Esophagus muscularis mucosa (tissue), 3 donors: ENCODE data around the gene DERA.
"Not testable (repeated sequence)": the region's sequence is repeated elsewhere in the genome, so short reads cannot be mapped to it uniquely, and the experiment has no call there.

ENCODE experiments used
- POLR2A ChIP-seq: fragments of 450-650 bp; IDR thresholded peaks from one replicate; pipeline ENCODE4 v1.6.1; 2017; ENCODE audit warnings: antibody characterized with exemption, moderate library complexity, mild to moderate bottlenecking, low read depth
- POLR2AphosphoS5 ChIP-seq, 2 donors: sonication (generic); formaldehyde crosslinking; IDR thresholded peaks; one replicate each; pipeline ENCODE4 v1.6.1; 2017; ENCODE audit warnings: antibody characterized with exemption in 2 of 2
- TF ChIP-seq, protein P1 (sequence below), 3 experiments: fragments of 200-600 bp in 2 of 3; fragments of 450-650 bp in 1 of 3; sonication (generic) in 2 of 3; IDR thresholded peaks; one replicate each; pipeline ENCODE4 v1.5.1; 2017 to 2019; ENCODE audit warnings: antibody characterized with exemption in 3 of 3, mild to moderate bottlenecking in 2 of 3, moderate library complexity in 1 of 3

DNA sequence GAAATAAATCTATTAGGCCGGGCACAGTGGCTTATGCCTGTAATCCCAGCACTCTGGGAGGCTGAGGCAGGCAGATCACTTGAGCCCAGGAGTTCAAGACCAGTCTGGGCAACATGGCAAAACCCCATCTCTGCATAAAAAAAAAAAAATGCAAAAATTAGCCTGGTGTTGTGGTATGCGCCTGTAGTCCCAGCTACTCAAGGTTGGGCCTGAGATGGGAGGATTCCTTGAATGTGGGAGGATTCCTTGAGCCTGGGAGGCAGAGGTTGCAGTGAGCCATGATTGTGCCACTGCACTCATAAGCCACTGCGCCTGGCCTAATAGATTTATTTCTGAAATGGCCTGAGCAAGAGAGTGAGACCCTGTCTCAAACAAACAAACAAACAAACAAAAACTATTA, 55.9 kb downstream of the DERA start:
- TF ChIP-seq, protein P1, sequence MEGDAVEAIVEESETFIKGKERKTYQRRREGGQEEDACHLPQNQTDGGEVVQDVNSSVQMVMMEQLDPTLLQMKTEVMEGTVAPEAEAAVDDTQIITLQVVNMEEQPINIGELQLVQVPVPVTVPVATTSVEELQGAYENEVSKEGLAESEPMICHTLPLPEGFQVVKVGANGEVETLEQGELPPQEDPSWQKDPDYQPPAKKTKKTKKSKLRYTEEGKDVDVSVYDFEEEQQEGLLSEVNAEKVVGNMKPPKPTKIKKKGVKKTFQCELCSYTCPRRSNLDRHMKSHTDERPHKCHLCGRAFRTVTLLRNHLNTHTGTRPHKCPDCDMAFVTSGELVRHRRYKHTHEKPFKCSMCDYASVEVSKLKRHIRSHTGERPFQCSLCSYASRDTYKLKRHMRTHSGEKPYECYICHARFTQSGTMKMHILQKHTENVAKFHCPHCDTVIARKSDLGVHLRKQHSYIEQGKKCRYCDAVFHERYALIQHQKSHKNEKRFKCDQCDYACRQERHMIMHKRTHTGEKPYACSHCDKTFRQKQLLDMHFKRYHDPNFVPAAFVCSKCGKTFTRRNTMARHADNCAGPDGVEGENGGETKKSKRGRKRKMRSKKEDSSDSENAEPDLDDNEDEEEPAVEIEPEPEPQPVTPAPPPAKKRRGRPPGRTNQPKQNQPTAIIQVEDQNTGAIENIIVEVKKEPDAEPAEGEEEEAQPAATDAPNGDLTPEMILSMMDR (IDR thresholded peaks at IDR 0.05) = not testable (repeated sequence)
- not testable (repeated sequence) for TF ChIP-seq POLR2AphosphoS5 (IDR thresholded peaks at IDR 0.05); POLR2A
